Sigmoid colon (tissue), 7 donors: ENCODE data around the gene VOPP1. TPM values are rescaled to one million over a fixed set of nuclear protein-coding genes. Genes with fewer than 3 reads are reported as not detected.

Source experiments
- DNase-seq: peaks from one replicate; pipeline ENCODE4 v3.0.0-alpha.2; 2019
- H3K27ac ChIP-seq, 4 donors: fragments of 200-600 bp; sonication (generic); one replicate each; pipeline ENCODE4 v1.5.1; 2016 to 2019; ENCODE audit warnings: mild to moderate bottlenecking in 1 of 4
- H3K27me3 ChIP-seq, 3 donors: fragments of 200-600 bp; sonication (generic); one replicate each; pipeline ENCODE4 v1.5.1; 2019; ENCODE audit warnings: mild to moderate bottlenecking in 1 of 3
- H3K36me3 ChIP-seq, 4 donors: fragments of 200-600 bp; sonication (generic); one replicate each; pipeline ENCODE4 v1.5.1; 2016 to 2019
- H3K4me1 ChIP-seq, 4 donors: fragments of 200-600 bp; sonication (generic); one replicate each; pipeline ENCODE4 v1.5.1; 2017 to 2019
- H3K4me3 ChIP-seq, 4 donors: fragments of 200-600 bp; sonication (generic); one replicate each; pipeline ENCODE4 v1.5.1; 2017 to 2019; ENCODE audit warnings: mild to moderate bottlenecking in 2 of 4, moderate library complexity in 1 of 4
- H3K9me3 ChIP-seq, 4 donors: fragments of 200-600 bp in 3 of 4; sonication (generic) in 3 of 4; one replicate each; pipeline versions ENCODE4 v1.5.1 to v1.6.1; 2013 to 2019
- EP300 ChIP-seq, 4 donors: sonication (generic); formaldehyde crosslinking; IDR thresholded peaks; one replicate each; pipeline ENCODE4 v1.6.1; 2017; ENCODE audit warnings: antibody characterized with exemption in 4 of 4
- POLR2A ChIP-seq, 2 donors: fragments of 450-650 bp; IDR thresholded peaks; one replicate each; pipeline ENCODE4 v1.6.1; 2016; ENCODE audit warnings: antibody characterized with exemption in 2 of 2, mild to moderate bottlenecking in 2 of 2, moderate library complexity in 2 of 2
- POLR2AphosphoS5 ChIP-seq, 4 donors: sonication (generic); formaldehyde crosslinking; IDR thresholded peaks; one replicate each; pipeline ENCODE4 v1.6.1; 2017; ENCODE audit warnings: antibody characterized with exemption in 4 of 4
- WGBS, 2 donors: extraction: QIAGEN DNeasy Blood & Tissue Kit; methylation state at CpG; one replicate each; pipeline ENCODE4 v1.1.7; 2013; 5-methylcytosine and 5-hydroxymethylcytosine counted together
- intact Hi-C: fragments of 100-400 bp; cut with DNase I; formaldehyde crosslinking; loops from one replicate; pipeline ENCODE4 v1.15.1; 2023
- polyA plus RNA-seq, 3 donors: library from polyadenylated mRNA; stranded (reverse); fragments of 200-250 nt; gene quantifications; one replicate each; pipeline ENCODE4 v1.2.3, GENCODE V29; 2013
- total RNA-seq, 4 donors: library from RNA; depleted of rRNA; stranded (reverse); fragments of >200 nt; gene quantifications; one replicate each; pipeline ENCODE4 v1.1.0, GENCODE V29; 2016
- TF ChIP-seq, protein P1 (sequence below), 4 experiments: fragments of 450-650 bp in 3 of 4; fragments of 200-600 bp in 1 of 4; IDR thresholded peaks; one replicate each; pipeline ENCODE4 v1.5.1; 2016 to 2019; ENCODE audit warnings: antibody characterized with exemption in 4 of 4, mild to moderate bottlenecking in 3 of 4, moderate library complexity in 2 of 4
- donor health status: healthy with polysubstance abuse.
- donor health status: Bipolar disorder and iron deficiency.
- donor health status: healthy.

The VOPP1 gene
- total and polyA plus RNA-seq, 7 donors, result 22.2 to 59.5 (median 26.4) TPM

- intact Hi-C loops, result no loop called here
- WGBS, 2 donors, result 73 to 89% methylated on average over 6 of the region's 6 CpGs
- TF ChIP-seq, protein P1, sequence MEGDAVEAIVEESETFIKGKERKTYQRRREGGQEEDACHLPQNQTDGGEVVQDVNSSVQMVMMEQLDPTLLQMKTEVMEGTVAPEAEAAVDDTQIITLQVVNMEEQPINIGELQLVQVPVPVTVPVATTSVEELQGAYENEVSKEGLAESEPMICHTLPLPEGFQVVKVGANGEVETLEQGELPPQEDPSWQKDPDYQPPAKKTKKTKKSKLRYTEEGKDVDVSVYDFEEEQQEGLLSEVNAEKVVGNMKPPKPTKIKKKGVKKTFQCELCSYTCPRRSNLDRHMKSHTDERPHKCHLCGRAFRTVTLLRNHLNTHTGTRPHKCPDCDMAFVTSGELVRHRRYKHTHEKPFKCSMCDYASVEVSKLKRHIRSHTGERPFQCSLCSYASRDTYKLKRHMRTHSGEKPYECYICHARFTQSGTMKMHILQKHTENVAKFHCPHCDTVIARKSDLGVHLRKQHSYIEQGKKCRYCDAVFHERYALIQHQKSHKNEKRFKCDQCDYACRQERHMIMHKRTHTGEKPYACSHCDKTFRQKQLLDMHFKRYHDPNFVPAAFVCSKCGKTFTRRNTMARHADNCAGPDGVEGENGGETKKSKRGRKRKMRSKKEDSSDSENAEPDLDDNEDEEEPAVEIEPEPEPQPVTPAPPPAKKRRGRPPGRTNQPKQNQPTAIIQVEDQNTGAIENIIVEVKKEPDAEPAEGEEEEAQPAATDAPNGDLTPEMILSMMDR (IDR thresholded peaks at IDR 0.05), result no peak
- TF ChIP-seq POLR2A (IDR thresholded peaks at IDR 0.05) (no peak), POLR2AphosphoS5 (IDR thresholded peaks at IDR 0.05) (no peak), EP300 (IDR thresholded peaks at IDR 0.05) (no peak)
- no peaks in the 10 kb centered on the region for H3K27me3 ChIP-seq
- no peaks in the 10 kb centered on the region for H3K36me3 ChIP-seq
- H3K4me3 ChIP-seq, result no peak overlapping the region
- DNase-seq, result no peak
- no peaks in the 10 kb centered on the region for H3K9me3 ChIP-seq
- H3K27ac ChIP-seq, result peak overlapping the region in 2 of 4 donors; percentile 32 to 63
- peaks cover 0 to 63% (median 35%) of the 10 kb centered on the region in 4 donors for H3K4me1 ChIP-seq
Measured at GRCh38 chr7:55534916-55535590, 37.2 kb downstream of the VOPP1 start.

- peak; percentile 78 for DNase-seq
Measured at GRCh38 chr7:55534262-55534915, 37.9 kb downstream of the VOPP1 start.

GRCh38 chr7:55533729-55534080, 38.6 kb downstream of the VOPP1 start:
- peaks cover 0 to 56% (median 35%) of the 10 kb centered on the region in 4 donors for H3K4me1 ChIP-seq
- 53 to 79% methylated on average over 2 of the region's 2 CpGs for WGBS, 2 donors
- TF ChIP-seq POLR2A (IDR thresholded peaks at IDR 0.05), result no peak
- TF ChIP-seq POLR2AphosphoS5 (IDR thresholded peaks at IDR 0.05), result no peak
- TF ChIP-seq, protein P1 (IDR thresholded peaks at IDR 0.05), result no peak
- TF ChIP-seq EP300 (IDR thresholded peaks at IDR 0.05), result no peak
- H3K4me3 ChIP-seq, result no peak overlapping the region
- no peaks in the 10 kb centered on the region for H3K9me3 ChIP-seq
- H3K36me3 ChIP-seq, result no peaks in the 10 kb centered on the region
- no peak for DNase-seq
- intact Hi-C loops, result no loop called here
- H3K27me3 ChIP-seq, result no peaks in the 10 kb centered on the region
- H3K27ac ChIP-seq, result peak overlapping the region in 3 of 4 donors; percentile 32 to 63 (median 34)

More at GRCh38 chr7:55534262-55534915, 37.9 kb downstream of the VOPP1 start:
- peaks cover 0 to 62% (median 35%) of the 10 kb centered on the region in 4 donors for H3K4me1 ChIP-seq
- TF ChIP-seq POLR2A (IDR thresholded peaks at IDR 0.05) (no peak), POLR2AphosphoS5 (IDR thresholded peaks at IDR 0.05) (peak in 3 of 4 donors; percentile 22 to 25 (median 23))
- H3K9me3 ChIP-seq, result no peaks in the 10 kb centered on the region
- no peak overlapping the region for H3K4me3 ChIP-seq
- 53 to 76% methylated on average over 8 of the region's 8 CpGs for WGBS, 2 donors
- no peaks in the 10 kb centered on the region for H3K27me3 ChIP-seq
- no peaks in the 10 kb centered on the region for H3K36me3 ChIP-seq
- intact Hi-C loops, result no loop called here
- H3K27ac ChIP-seq, result peak overlapping the region in 2 of 4 donors; percentile 32 to 63

GRCh38 chr7:55533050-55533728, 39.1 kb downstream of the VOPP1 start:
- Histone ChIP-seq H3K27ac (peak overlapping the region in 3 of 4 donors; percentile 32 to 63 (median 34)), H3K4me3 (no peak overlapping the region), H3K4me1 (peaks cover 0 to 56% (median 35%) of the 10 kb centered on the region in 4 donors), H3K36me3 (no peaks in the 10 kb centered on the region), H3K27me3 (no peaks in the 10 kb centered on the region), H3K9me3 (no peaks in the 10 kb centered on the region)
- TF ChIP-seq EP300 (IDR thresholded peaks at IDR 0.05) (no peak), POLR2A (IDR thresholded peaks at IDR 0.05) (no peak), POLR2AphosphoS5 (IDR thresholded peaks at IDR 0.05) (peak in 3 of 4 donors; percentile 8 to 41 (median 24))
- TF ChIP-seq, protein P1 (IDR thresholded peaks at IDR 0.05), result no peak
- intact Hi-C loops, result no loop called here
- DNase-seq, result no peak
- WGBS, 2 donors, result 31 to 41% methylated on average over 4 of the region's 4 CpGs
